Neural progenitor cell (in vitro differentiated cells): Measurements from ENCODE around the gene METAP2.

Experiments used
- EZH2 ChIP-seq: fragments of 200-600 bp; sonication (generic); IDR thresholded peaks from 2 replicates; pipeline ENCODE4 v1.6.1; 2017; ENCODE audit warnings: antibody characterized with exemption, mild to moderate bottlenecking, moderate library complexity
- EZH2phosphoT487 ChIP-seq: fragments of 200-600 bp; sonication (generic); IDR thresholded peaks from 2 replicates; pipeline ENCODE4 v1.6.1; 2017; ENCODE audit warnings: antibody characterized with exemption
- TF ChIP-seq, protein P1 (sequence below): fragments of 200-600 bp; sonication (generic); IDR thresholded peaks from 2 replicates; pipeline ENCODE4 v1.5.1; 2017; ENCODE audit warnings: antibody characterized with exemption, mild to moderate bottlenecking

DNA sequence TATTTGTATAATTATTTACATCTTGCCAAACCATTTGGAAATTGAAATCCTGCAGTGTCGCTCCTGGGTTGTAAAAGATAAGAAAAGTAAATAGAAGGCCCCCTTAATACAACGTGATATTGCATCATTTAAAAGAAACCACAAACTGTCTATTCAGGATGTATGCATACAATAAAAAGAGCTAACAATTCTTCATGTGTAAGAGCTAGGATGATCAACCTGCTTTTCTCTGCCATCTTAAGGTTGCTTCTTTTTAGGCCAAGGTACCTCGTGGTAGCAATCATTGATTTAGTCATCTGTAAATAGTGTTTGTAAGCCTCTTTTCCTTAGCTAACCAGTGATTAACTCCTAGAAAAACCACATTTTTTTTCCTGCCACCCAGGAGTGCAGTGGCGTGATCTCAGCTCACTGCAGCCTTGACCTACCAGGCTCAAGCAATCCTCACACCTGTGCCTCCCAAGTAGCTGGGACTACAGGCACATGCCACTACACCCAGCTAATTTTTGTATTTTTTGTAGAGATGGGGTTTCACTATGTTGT, 80.7 kb downstream of the METAP2 start:
- TF ChIP-seq, protein P1, sequence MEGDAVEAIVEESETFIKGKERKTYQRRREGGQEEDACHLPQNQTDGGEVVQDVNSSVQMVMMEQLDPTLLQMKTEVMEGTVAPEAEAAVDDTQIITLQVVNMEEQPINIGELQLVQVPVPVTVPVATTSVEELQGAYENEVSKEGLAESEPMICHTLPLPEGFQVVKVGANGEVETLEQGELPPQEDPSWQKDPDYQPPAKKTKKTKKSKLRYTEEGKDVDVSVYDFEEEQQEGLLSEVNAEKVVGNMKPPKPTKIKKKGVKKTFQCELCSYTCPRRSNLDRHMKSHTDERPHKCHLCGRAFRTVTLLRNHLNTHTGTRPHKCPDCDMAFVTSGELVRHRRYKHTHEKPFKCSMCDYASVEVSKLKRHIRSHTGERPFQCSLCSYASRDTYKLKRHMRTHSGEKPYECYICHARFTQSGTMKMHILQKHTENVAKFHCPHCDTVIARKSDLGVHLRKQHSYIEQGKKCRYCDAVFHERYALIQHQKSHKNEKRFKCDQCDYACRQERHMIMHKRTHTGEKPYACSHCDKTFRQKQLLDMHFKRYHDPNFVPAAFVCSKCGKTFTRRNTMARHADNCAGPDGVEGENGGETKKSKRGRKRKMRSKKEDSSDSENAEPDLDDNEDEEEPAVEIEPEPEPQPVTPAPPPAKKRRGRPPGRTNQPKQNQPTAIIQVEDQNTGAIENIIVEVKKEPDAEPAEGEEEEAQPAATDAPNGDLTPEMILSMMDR: no peak
- TF ChIP-seq EZH2 (no peak), EZH2phosphoT487 (no peak)
